K562 (cell line): ENCODE data around the gene UBR7. TPM values are rescaled to one million over a fixed set of nuclear protein-coding genes. Genes with fewer than 3 reads are reported as not detected.

ENCODE experiments used
- FOSL1 ChIP-seq: fragments of 200-800 bp; sonication (Bioruptor generic); conservative IDR thresholded peaks from 2 replicates; pipeline ENCODE4 v1.6.1; 2016; ENCODE audit warnings: missing genetic modification characterization, missing compliant biosample characterization
- MCM5 ChIP-seq: fragments of 450-650 bp; IDR thresholded peaks from 2 replicates; pipeline ENCODE4 v1.6.1; 2016; ENCODE audit warnings: low read depth
- MGA ChIP-seq: fragments of 450-650 bp; IDR thresholded peaks from 2 replicates; pipeline ENCODE4 v1.6.1; 2016; ENCODE audit warnings: mild to moderate bottlenecking, moderate library complexity
- TAF15 ChIP-seq: fragments of 200-400 bp; formaldehyde crosslinking; IDR thresholded peaks from 2 replicates; pipeline ENCODE4 v1.6.1; 2017; ENCODE audit warnings: mild to moderate bottlenecking, low read depth, low read length, moderate library complexity
- THRA ChIP-seq: fragments of 450-650 bp; IDR thresholded peaks from 2 replicates; pipeline ENCODE4 v1.6.1; 2017; ENCODE audit warnings: mild to moderate bottlenecking, moderate library complexity
- ZNF174 ChIP-seq: fragments of 250-450 bp; sonication (Bioruptor Pico); IDR thresholded peaks from 2 replicates; pipeline ENCODE4 v1.4.0; 2020; ENCODE audit warnings: mild to moderate bottlenecking
- ZNF212 ChIP-seq: fragments of 450-650 bp; formaldehyde crosslinking; IDR thresholded peaks from 2 replicates; pipeline ENCODE4 v1.4.0; 2020; ENCODE audit warnings: mild to moderate bottlenecking
- ZNF282 ChIP-seq: sonication (generic); formaldehyde crosslinking; IDR thresholded peaks from 2 replicates; pipeline ENCODE4 v1.8.1; 2023; ENCODE audit warnings: missing genetic modification reagents
- polyA plus RNA-seq, 8 experiments: library from polyadenylated mRNA; depleted of rRNA in 4 of 8; stranded (reverse) in 5 of 8; unstranded in 3 of 8; fragments of >200 nt; fragmentation: Nextera tagmentation in 2 of 8; fragmentation: Illumina TruSeq in 1 of 8; extraction: Ambion mirVana in 2 of 8; extraction: Trizol in 1 of 8; gene quantifications; 2 replicates each; pipeline versions ENCODE4 v1.2.1 to v1.2.3, GENCODE V29; 2011 to 2014; ENCODE audit warnings: inconsistent platforms in 1 of 8, missing spikeins in 1 of 8
- total RNA-seq, 7 experiments: library from RNA; depleted of rRNA in 6 of 7; stranded (reverse); fragments of >200 nt in 6 of 7; fragmentation: Illumina TruSeq in 2 of 7; extraction: Trizol in 2 of 7; gene quantifications; 2 replicates each; pipeline versions ENCODE4 v1.2.1 to v1.2.3, GENCODE V29; 2011 to 2021; ENCODE audit warnings: low replicate concordance in 1 of 7
- TF ChIP-seq, protein P1 (sequence below): sonication (generic); formaldehyde crosslinking; IDR thresholded peaks from 2 replicates; pipeline ENCODE4 v1.8.1; 2023; ENCODE audit warnings: mild to moderate bottlenecking, missing genetic modification reagents
- TF ChIP-seq, protein P2 (sequence below), 2 experiments: fragments of 450-650 bp; IDR thresholded peaks; 2 replicates each; pipeline ENCODE4 v1.6.1; 2018; ENCODE audit warnings: mild to moderate bottlenecking in 2 of 2, low read depth in 1 of 2; ENCODE audit not compliant: partially characterized antibody in 2 of 2

UBR7 gene
- total and polyA plus RNA-seq, 9 of the 15 experiments (the other 6 are each of a cell fraction or from before 2014, with no cell fraction given): 12.5 to 63.0 (median 34.4) TPM

GRCh38 chr14:93200553-93200952 is 6.5 kb upstream of the UBR7 start (continued):
- TF ChIP-seq MGA: no peak
- TF ChIP-seq ZNF174: no peak
- TF ChIP-seq TAF15: no peak
- no peak for TF ChIP-seq ZNF212 (CRISPR knock-in tag)
- TF ChIP-seq, protein P1, sequence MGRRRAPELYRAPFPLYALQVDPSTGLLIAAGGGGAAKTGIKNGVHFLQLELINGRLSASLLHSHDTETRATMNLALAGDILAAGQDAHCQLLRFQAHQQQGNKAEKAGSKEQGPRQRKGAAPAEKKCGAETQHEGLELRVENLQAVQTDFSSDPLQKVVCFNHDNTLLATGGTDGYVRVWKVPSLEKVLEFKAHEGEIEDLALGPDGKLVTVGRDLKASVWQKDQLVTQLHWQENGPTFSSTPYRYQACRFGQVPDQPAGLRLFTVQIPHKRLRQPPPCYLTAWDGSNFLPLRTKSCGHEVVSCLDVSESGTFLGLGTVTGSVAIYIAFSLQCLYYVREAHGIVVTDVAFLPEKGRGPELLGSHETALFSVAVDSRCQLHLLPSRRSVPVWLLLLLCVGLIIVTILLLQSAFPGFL (CRISPR knock-in tag): no peak
- TF ChIP-seq, protein P2, sequence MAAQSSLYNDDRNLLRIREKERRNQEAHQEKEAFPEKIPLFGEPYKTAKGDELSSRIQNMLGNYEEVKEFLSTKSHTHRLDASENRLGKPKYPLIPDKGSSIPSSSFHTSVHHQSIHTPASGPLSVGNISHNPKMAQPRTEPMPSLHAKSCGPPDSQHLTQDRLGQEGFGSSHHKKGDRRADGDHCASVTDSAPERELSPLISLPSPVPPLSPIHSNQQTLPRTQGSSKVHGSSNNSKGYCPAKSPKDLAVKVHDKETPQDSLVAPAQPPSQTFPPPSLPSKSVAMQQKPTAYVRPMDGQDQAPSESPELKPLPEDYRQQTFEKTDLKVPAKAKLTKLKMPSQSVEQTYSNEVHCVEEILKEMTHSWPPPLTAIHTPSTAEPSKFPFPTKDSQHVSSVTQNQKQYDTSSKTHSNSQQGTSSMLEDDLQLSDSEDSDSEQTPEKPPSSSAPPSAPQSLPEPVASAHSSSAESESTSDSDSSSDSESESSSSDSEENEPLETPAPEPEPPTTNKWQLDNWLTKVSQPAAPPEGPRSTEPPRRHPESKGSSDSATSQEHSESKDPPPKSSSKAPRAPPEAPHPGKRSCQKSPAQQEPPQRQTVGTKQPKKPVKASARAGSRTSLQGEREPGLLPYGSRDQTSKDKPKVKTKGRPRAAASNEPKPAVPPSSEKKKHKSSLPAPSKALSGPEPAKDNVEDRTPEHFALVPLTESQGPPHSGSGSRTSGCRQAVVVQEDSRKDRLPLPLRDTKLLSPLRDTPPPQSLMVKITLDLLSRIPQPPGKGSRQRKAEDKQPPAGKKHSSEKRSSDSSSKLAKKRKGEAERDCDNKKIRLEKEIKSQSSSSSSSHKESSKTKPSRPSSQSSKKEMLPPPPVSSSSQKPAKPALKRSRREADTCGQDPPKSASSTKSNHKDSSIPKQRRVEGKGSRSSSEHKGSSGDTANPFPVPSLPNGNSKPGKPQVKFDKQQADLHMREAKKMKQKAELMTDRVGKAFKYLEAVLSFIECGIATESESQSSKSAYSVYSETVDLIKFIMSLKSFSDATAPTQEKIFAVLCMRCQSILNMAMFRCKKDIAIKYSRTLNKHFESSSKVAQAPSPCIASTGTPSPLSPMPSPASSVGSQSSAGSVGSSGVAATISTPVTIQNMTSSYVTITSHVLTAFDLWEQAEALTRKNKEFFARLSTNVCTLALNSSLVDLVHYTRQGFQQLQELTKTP (IDR thresholded peaks at IDR 0.05; ENCODE audit: low read depth in 1 of 2, partially characterized antibody in 2 of 2): no peak
- TF ChIP-seq THRA: no peak
- no peak for TF ChIP-seq MCM5
- no peak for TF ChIP-seq ZNF282
- no peak for TF ChIP-seq FOSL1
